Measurements from ENCODE around the gene SLC16A6.

DNA sequence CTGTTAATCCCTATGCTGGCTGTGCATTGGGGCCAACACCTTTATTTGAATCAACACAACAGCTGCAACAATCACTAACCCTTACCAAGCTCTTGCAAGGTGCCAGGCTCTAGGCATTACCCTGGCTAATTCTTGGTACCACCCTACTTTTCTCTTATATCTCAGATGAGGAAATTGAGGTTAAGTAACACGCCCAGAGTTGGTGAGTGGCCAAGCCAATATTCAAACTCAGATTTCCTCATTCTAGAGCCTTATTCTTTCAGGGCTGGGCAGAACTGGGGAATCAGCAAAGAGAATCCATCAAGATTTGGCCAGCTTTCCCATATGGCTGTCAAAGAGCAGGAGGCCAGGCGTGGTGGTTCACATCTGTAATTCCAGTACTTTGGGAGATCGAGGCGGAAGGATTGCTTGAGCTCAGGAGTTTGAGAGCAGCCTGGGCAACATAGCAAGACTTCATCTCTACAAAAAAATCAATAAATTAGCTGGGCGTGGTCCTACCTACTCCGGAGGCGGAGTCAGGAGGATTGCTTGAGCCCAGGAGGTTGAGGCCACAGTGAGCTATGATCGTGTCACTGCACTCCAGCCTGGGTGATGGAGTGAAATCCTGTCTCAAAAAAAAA, 24.1 kb upstream of the SLC16A6 start:
- TF ChIP-seq, protein P1, sequence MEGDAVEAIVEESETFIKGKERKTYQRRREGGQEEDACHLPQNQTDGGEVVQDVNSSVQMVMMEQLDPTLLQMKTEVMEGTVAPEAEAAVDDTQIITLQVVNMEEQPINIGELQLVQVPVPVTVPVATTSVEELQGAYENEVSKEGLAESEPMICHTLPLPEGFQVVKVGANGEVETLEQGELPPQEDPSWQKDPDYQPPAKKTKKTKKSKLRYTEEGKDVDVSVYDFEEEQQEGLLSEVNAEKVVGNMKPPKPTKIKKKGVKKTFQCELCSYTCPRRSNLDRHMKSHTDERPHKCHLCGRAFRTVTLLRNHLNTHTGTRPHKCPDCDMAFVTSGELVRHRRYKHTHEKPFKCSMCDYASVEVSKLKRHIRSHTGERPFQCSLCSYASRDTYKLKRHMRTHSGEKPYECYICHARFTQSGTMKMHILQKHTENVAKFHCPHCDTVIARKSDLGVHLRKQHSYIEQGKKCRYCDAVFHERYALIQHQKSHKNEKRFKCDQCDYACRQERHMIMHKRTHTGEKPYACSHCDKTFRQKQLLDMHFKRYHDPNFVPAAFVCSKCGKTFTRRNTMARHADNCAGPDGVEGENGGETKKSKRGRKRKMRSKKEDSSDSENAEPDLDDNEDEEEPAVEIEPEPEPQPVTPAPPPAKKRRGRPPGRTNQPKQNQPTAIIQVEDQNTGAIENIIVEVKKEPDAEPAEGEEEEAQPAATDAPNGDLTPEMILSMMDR (IDR thresholded peaks at IDR 0.05), result no peak
- no peak for TF ChIP-seq POLR2A (IDR thresholded peaks at IDR 0.05)
